Tibial nerve (tissue), 4 donors: Measurements from ENCODE around the gene KCTD7. TPM values are rescaled to one million over a fixed set of nuclear protein-coding genes. Genes with fewer than 3 reads are reported as not detected.
"Not testable (repeated sequence)": the region's sequence is repeated elsewhere in the genome, so short reads cannot be mapped to it uniquely, and the experiment has no call there.

Source experiments
- DNase-seq, 2 donors: peaks; one replicate each; pipeline ENCODE4 v3.0.0-alpha.2; 2019; ENCODE audit warnings: low spot score in 2 of 2
- H3K27ac ChIP-seq, 4 donors: fragments of 200-600 bp; sonication (generic) in 3 of 4; one replicate each; pipeline ENCODE4 v1.5.1; 2017 to 2019; ENCODE audit warnings: mild to moderate bottlenecking in 1 of 4
- H3K27me3 ChIP-seq, 2 donors: fragments of 200-600 bp; sonication (generic) in 1 of 2; one replicate each; pipeline versions ENCODE4 v1.5.1 to v1.6.0; 2017 to 2019
- H3K36me3 ChIP-seq, 3 donors: fragments of 200-600 bp; sonication (generic); one replicate each; pipeline ENCODE4 v1.5.1; 2018 to 2019
- H3K4me1 ChIP-seq, 4 donors: fragments of 200-600 bp; sonication (generic) in 3 of 4; one replicate each; pipeline ENCODE4 v1.5.1; 2017 to 2019
- H3K4me3 ChIP-seq, 4 donors: fragments of 200-600 bp; sonication (generic) in 3 of 4; one replicate each; pipeline ENCODE4 v1.5.1; 2017 to 2019; ENCODE audit warnings: mild to moderate bottlenecking in 1 of 4, moderate library complexity in 1 of 4
- H3K9me3 ChIP-seq, 4 donors: fragments of 200-600 bp; sonication (generic) in 3 of 4; one replicate each; pipeline ENCODE4 v1.5.1; 2017 to 2019
- CTCF ChIP-seq, 5 experiments: fragments of 200-600 bp in 3 of 5; fragments of 450-650 bp in 2 of 5; sonication (generic) in 3 of 5; IDR thresholded peaks; one replicate each; pipeline ENCODE4 v1.5.1; 2016 to 2019; ENCODE audit warnings: antibody characterized with exemption in 5 of 5, mild to moderate bottlenecking in 3 of 5, moderate library complexity in 2 of 5
- EP300 ChIP-seq, 2 donors: sonication (generic); formaldehyde crosslinking; IDR thresholded peaks; one replicate each; pipeline ENCODE4 v1.6.1; 2017; ENCODE audit warnings: antibody characterized with exemption in 2 of 2, mild to moderate bottlenecking in 1 of 2
- POLR2A ChIP-seq, 2 donors: fragments of 450-650 bp; IDR thresholded peaks; one replicate each; pipeline ENCODE4 v1.6.1; 2017; ENCODE audit warnings: antibody characterized with exemption in 2 of 2, mild to moderate bottlenecking in 2 of 2, moderate library complexity in 2 of 2
- WGBS, 2 donors: methylation state at CpG; one replicate each; pipeline ENCODE4 v1.1.5; 2018; 5-methylcytosine and 5-hydroxymethylcytosine counted together
- total RNA-seq, 4 donors: library from RNA; depleted of rRNA; stranded (reverse); fragments of >200 nt; gene quantifications; one replicate each; pipeline ENCODE4 v1.1.0, GENCODE V29; 2016

KCTD7 gene
- 10 to 100 TPM; 15.9 to 28.8 (median 22.1) TPM for total RNA-seq

- H3K4me3 ChIP-seq, result peak within 1 kb of the TSS; percentile 73 to 95 (median 92)
- H3K9me3 ChIP-seq, result no peaks in the 10 kb centered on the region
- peak; percentile 78 to 100 for TF ChIP-seq EP300 (IDR thresholded peaks at IDR 0.05)
- peak in 2 of 5 experiments; percentile 21 to 31 for TF ChIP-seq CTCF (IDR thresholded peaks at IDR 0.05)
- TF ChIP-seq POLR2A (IDR thresholded peaks at IDR 0.05), result peak; percentile 98 to 99
- peaks cover 0 to 33% (median 11%) of the 10 kb centered on the region in 4 donors for H3K4me1 ChIP-seq
- H3K36me3 ChIP-seq, result peaks cover 0 to 7% (median 0%) of the 10 kb centered on the region in 3 donors
- DNase-seq, result peak; percentile 89 to 94
- WGBS, 2 donors, result 1% methylated on average over 21 to 42 of the region's 93 CpGs
- no peaks in the 10 kb centered on the region for H3K27me3 ChIP-seq
- peak within 1 kb of the TSS; percentile 93 to 99 (median 98) for H3K27ac ChIP-seq
Observed at GRCh38 chr7:66628361-66629221, at the start of gene KCTD7. KCTD7 (plus strand) TSS chr7:66628881; CDS start chr7:66629065, 184 bp downstream.

DNA sequence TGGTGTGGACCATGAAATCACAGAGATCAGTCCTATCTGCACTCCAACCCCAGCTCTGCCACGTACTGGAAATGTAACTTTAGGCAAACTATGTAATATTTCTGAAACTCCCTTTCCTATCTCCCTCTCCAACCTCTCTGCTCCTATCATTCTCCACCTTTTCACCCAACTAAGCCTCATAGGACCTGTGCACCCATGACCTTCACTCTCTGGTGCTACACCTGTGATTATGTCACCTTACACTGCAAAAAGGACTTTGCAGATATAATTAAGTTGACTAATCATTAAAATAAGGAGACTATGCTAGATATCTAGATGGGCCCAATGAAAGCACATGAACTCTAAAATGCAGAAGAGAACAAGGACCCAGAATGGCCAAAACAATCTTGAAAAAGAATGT, 48.3 kb upstream of the KCTD7 start:
- H3K27ac ChIP-seq, H3K4me3 ChIP-seq, H3K9me3 ChIP-seq, H3K27me3 ChIP-seq, DNase-seq: not testable (repeated sequence)
- peaks cover 0 to 33% (median 0%) of the 10 kb centered on the region in 3 donors for H3K36me3 ChIP-seq
- WGBS, 2 donors, result 48 to 51% methylated on average over 1 of the region's 1 CpG
- H3K4me1 ChIP-seq, result peaks cover 0 to 19% (median 0%) of the 10 kb centered on the region in 4 donors

- not testable (repeated sequence) for H3K4me3 ChIP-seq, H3K27ac ChIP-seq, H3K27me3 ChIP-seq, H3K9me3 ChIP-seq, DNase-seq
- 84 to 92% methylated on average over 4 of the region's 4 CpGs for WGBS, 2 donors
- peaks cover 0 to 31% (median 0%) of the 10 kb centered on the region in 4 donors for H3K4me1 ChIP-seq
- H3K36me3 ChIP-seq, result peaks cover 0 to 33% (median 0%) of the 10 kb centered on the region in 3 donors
Observed at GRCh38 chr7:66582816-66583489, 45.7 kb upstream of the KCTD7 start.

- DNase-seq, result no peak
- TF ChIP-seq CTCF (IDR thresholded peaks at IDR 0.05) (no peak), EP300 (IDR thresholded peaks at IDR 0.05) (no peak), POLR2A (IDR thresholded peaks at IDR 0.05) (no peak)
- 82 to 96% methylated on average over 2 of the region's 2 CpGs for WGBS, 2 donors
- Histone ChIP-seq H3K9me3 (no peaks in the 10 kb centered on the region), H3K4me1 (peaks cover 0 to 37% (median 0%) of the 10 kb centered on the region in 4 donors), H3K4me3 (no peak overlapping the region), H3K36me3 (peaks cover 0 to 33% (median 0%) of the 10 kb centered on the region in 3 donors), H3K27ac (no peak overlapping the region), H3K27me3 (no peaks in the 10 kb centered on the region)
Observed at GRCh38 chr7:66583490-66584110, 45.1 kb upstream of the KCTD7 start.

DNA sequence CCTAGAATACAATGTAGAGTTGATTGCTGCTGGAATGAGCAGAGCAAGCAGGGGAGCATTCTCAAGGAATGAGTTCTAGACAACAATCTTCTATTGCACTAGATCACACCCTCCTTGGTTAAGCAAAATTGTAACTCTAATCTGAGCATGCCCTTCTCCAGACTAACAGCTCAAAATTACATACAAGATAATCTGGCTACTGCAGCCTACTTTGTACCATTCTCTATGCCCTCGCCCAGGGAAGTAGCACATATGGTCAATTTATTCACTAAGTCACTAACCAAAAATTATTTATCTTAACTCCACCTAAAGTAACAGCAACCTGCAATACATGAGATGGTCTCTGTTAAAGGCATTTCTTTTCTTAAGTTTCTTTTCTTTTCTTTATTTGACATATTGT, 42.5 kb upstream of the KCTD7 start:
- 94 to 95% methylated on average over 1 of the region's 1 CpG for WGBS, 2 donors
- no peak overlapping the region for H3K27ac ChIP-seq
- no peak for TF ChIP-seq EP300 (IDR thresholded peaks at IDR 0.05)
- no peak for TF ChIP-seq CTCF (IDR thresholded peaks at IDR 0.05)
- TF ChIP-seq POLR2A (IDR thresholded peaks at IDR 0.05), result no peak

GRCh38 chr7:66588226-66588625, 40.5 kb upstream of the KCTD7 start:
- not testable (repeated sequence) for H3K4me3 ChIP-seq, H3K9me3 ChIP-seq, DNase-seq, H3K36me3 ChIP-seq, H3K27me3 ChIP-seq, H3K27ac ChIP-seq
- 71 to 77% methylated on average over 1 of the region's 1 CpG for WGBS, 2 donors
- peaks cover 0 to 68% (median 23%) of the 10 kb centered on the region in 4 donors for H3K4me1 ChIP-seq

More for the DNA sequence above, 42.5 kb upstream of the KCTD7 start:
- H3K4me3 ChIP-seq, result no peak overlapping the region
- no peaks in the 10 kb centered on the region for H3K27me3 ChIP-seq
- H3K36me3 ChIP-seq, result peaks cover 0 to 26% (median 0%) of the 10 kb centered on the region in 3 donors
- peaks cover 0 to 60% (median 16%) of the 10 kb centered on the region in 4 donors for H3K4me1 ChIP-seq
- no peak for DNase-seq
- no peaks in the 10 kb centered on the region for H3K9me3 ChIP-seq

GRCh38 chr7:66588856-66589570, 39.7 kb upstream of the KCTD7 start:
- peaks cover 0 to 69% (median 23%) of the 10 kb centered on the region in 4 donors for H3K4me1 ChIP-seq
- not testable (repeated sequence) for H3K27me3 ChIP-seq, DNase-seq, H3K4me3 ChIP-seq, H3K9me3 ChIP-seq, H3K36me3 ChIP-seq
- WGBS, 2 donors, result 76 to 80% methylated on average over 5 of the region's 5 CpGs
- peak overlapping the region in 1 of 4 donors; percentile 27 for H3K27ac ChIP-seq

GRCh38 chr7:66590302-66591057, 38.2 kb upstream of the KCTD7 start:
- H3K27me3 ChIP-seq, H3K9me3 ChIP-seq, H3K36me3 ChIP-seq, DNase-seq: not testable (repeated sequence)
- H3K27ac ChIP-seq, result peak overlapping the region in 3 of 4 donors; percentile 93 to 99 (median 97)
- H3K4me1 ChIP-seq, result peaks cover 0 to 63% (median 23%) of the 10 kb centered on the region in 4 donors
- WGBS, 2 donors, result 45 to 48% methylated on average over 11 of the region's 11 CpGs
- H3K4me3 ChIP-seq, result peak overlapping the region; percentile 74 to 90 (median 86)
